Stimulated activated naive CD8-positive, alpha-beta T cell treated with anti-CD3 and anti-CD28 coated beads, Interleukin-15, Interleukin-2, amounts not matched to agents 100 U/mL and 50 U/mL, for 24 hours (primary cell): ENCODE measurements around the gene APBA2.
A peak's percentile ranks its signal among the peaks of the same experiment; 100 is the strongest.

Experiments
- ATAC-seq: fragments of 150-1000 bp; cut with Tn5 transposase; one replicate; pipeline ENCODE4 v1.10.0; 2021
- DNase-seq: peaks from one replicate; pipeline ENCODE4 v3.0.0; 2021

Gene APBA2

GRCh38 chr15:29134239-29134638 is 248.5 kb downstream of the APBA2 start:
- no peak for DNase-seq
- ATAC-seq, result no peak

DNA sequence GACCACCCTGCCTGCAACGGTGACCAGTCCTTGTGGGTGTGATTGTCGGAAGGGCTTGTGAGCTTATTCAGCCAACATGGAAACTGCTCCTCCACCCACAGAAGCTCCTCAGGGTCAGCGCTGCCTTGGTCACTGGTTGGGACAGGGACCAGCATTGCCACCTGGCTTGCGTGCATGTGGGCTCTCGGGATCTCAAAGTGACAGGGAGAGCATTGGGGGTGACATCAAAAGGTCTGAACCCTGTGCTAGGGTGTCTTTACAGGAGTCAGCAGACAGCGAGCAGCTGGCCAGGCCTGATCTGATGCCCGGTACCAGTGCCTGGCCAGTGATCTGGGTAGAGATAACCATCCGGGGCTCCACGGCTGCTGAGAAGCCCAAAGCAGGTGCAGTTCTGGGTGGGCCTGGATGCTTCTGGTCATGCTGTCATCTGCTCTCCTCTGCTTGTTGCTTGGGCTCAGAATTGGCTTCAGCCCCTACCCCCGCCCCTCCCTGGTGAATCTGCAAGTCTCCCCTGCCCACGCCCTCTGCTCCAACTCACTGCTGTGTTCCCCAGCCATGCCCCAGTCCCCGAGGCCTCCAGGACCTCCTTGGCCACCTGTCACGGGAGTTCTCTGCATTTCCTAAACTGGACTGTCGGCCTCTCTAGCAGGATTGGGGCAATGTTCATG is 249.0 kb downstream of the APBA2 start:
- ATAC-seq, result no peak
- DNase-seq, result no peak

- no peak for DNase-seq
Observed at GRCh38 chr15:29135309-29135657, 249.5 kb downstream of the APBA2 start.

GRCh38 chr15:29135702-29136646 is 250.2 kb downstream of the APBA2 start:
- DNase-seq (no peak), ATAC-seq (no peak)

More at GRCh38 chr15:29135309-29135657, 249.5 kb downstream of the APBA2 start:
- no peak for ATAC-seq

GRCh38 chr15:29138260-29138659 is 252.5 kb downstream of the APBA2 start:
- ATAC-seq (no peak), DNase-seq (no peak)

DNA sequence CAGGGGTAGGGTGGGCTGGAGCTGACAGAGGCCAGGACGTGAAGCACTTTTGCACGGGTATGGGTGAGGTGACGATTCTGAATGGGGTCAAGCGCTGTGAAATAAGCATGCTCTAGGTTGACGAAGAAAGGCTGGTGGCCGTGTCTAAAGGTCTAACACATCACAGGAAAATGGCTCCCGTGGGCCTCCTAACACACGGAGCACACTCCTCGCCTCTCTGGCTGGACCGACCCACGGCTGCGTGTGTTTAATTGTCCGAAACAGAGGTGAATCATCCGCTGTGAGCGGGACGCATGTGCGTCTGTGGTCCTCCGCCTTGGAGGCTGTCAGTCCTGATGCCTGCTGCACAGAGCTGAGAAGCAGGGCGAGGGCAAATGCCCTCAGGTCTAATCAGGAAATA is 253.3 kb downstream of the APBA2 start:
- ATAC-seq (no peak), DNase-seq (no peak)

DNA sequence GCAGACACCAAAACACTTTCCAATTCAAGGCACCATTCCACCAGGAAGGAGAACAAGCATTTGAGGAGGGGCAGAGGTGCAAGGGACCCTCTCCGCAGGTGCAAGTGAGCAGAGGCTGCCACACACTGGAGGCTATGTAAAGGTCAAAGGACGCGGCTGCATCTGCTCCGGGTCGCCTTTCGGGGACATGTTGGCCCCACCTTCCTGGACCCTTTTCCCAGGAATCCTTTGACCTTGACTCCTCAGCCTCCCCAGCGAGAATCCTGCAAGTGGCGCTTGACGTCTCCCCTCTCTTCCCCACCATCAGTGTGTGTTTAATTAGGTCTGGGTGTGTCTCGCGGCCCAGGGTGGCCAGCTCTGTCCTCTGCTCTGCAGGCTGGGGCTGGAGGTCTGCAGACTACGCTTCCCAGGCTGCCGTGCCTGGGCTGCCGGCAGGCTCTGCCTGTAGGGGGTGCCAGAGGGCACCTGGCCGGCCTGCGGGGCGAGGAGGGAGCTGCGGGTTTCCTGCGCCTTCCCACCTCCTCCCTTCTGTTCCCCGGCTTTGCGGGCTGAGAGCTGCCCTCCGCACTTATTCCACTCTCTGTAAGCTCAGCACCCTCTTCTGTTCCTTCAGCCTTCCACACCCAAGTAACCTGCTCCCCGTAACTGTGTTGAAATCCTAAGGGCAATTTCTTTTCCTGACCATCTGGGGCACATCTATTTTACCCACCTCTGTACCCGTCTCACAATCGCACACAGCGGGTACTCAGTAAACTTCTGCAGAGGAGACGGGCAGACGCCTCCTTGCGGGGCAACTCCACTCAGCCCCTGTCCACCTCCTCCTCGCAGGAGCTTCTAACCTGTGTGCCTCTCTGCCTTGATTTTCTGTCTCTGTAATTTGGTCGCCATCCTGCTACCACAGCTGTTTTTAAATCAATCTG is 254.0 kb downstream of the APBA2 start:
- peak; percentile 67 for ATAC-seq
- DNase-seq, result peak; percentile 74

DNA sequence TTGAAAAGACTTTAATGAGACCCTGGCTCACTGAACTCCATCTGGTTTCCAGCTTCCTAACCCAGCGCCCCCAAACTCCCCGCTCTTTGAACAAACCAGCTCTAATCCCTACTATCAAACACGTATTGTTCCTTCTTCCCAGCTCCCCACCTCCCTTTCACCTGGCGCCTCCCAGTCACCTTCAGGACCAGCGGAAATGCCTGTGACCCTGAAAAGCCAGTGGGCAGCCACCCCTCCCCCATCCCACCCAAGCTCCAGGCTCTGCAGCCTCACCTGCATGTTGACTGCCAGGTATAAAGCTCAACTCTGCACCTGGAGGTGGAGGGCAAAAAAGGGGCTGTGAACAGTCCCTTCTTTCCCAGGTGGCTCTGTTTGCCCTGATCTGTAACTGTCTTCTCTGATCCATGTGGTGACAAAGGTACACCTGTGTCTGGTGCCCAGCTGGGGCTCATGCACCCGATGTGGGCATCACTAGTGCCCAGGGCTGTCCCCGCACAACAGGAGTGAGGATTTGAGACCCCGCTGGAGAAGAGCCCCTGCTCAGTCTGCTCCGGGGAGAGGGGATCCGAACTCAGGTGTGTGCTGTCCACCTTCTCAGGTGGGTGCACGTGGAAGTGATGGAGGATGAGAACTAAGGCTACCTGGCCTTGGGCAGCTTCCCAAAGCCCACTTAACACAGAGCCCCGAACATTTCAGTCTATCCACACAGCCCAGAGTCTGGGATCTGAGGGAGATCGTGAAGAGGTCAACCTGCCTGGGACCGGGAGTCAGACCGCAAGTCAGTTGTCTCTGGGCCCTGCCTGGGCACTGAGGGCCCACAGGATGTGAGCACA is 254.9 kb downstream of the APBA2 start:
- no peak for DNase-seq
- no peak for ATAC-seq

DNA sequence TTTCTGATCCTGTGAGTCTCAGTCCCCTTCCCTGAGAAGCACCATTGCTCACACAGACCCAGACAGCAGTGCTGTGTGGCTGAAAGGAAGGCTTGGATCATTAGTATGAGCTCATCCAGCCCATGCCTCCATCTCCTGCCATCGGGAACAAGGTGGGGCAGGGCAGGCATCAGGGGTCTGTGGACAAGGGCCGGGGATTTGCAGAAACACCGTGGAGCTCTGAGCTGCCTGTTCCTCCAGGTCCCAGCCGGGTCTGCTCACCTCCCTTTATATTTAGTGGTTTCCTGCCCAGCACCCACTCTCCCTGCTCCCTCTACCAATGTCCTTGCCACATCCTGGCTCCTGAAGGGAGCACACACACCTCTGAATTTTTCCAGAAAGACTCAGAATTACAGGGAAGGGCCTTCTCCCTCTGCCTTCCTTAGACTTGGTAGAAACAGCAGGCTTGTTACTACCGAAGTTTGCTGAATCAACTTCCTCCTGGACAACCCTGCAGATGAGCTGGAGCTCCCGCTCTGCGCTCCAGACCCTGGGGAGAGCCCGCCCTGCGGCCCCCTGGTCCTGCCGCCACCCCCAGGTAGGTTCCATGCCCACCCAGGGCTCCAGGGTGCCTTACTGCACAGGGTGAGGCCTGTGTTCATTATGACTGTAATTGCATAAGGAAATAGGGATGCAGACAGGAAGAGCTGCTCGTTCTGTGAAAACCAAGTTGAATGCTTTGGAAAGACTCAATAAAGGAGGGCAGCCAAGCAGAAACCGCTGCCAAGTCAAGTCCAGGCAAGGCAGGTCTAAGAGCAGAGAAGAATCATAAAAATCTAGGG is 255.7 kb downstream of the APBA2 start:
- no peak for DNase-seq

GRCh38 chr15:29142129-29142747 is 256.5 kb downstream of the APBA2 start:
- no peak for ATAC-seq
- no peak for DNase-seq

More for the DNA sequence above, 255.7 kb downstream of the APBA2 start:
- ATAC-seq, result no peak

GRCh38 chr15:29143293-29143692 is 257.5 kb downstream of the APBA2 start:
- no peak for DNase-seq
- ATAC-seq, result no peak

DNA sequence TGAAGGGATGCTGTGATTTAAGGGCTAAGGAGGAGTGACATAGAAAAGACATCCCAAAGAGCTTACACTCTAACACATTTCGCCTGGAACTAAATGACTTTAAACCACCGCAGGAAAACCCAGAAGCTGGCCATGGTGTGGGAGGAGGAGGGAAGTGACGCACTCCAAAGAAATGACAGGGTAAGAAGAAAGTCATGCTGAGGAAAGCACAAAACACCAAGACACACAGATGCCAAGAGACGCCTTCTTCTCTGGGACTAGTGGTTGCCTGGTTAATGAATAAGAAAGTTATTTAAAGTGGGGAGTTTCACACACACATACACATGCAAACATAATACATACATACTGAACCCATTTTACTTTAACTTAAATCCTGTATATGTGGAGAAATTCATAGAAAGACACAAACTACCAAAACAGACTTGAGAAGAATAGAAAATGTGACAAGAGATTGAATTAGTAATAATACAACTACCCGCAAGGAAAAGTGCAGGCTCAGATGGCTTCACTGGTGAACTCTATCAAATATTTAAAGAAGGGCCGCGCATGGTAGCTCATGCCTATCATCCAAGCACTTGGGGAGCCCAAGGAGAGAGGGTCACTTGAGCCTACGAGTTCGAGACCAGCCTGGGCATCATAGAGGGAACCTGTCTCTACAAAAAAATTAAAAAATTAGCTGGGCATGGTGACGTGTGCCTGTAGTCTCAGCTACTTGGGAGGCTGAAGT is 258.3 kb downstream of the APBA2 start:
- no peak for ATAC-seq
- DNase-seq, result no peak

- ATAC-seq (no peak), DNase-seq (no peak)
Observed at GRCh38 chr15:29149738-29150075, 263.9 kb downstream of the APBA2 start.

GRCh38 chr15:29150515-29151483 is 265.0 kb downstream of the APBA2 start:
- DNase-seq, result no peak
- ATAC-seq, result no peak

- ATAC-seq (no peak), DNase-seq (no peak)
Observed at GRCh38 chr15:29151484-29151857, 265.7 kb downstream of the APBA2 start.

DNA sequence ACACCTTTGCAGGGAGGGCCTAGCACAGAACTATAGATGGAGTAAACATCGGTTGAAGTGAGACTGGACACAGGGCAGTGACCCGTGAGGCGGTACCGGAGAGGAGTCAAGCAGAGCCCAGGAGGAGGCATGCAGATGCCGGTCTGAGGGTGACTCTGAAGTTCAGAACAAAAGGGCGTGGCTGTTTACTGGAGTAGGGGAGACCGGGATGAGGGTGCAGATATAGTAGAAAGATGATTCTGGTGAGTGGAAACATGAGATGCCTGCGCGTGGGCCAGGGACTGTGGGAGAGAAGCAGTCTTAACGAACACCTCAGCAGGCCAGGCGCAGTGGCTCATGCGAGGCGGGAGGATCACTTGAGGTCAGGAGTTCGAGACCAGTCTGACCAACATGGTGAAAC is 270.7 kb downstream of the APBA2 start:
- DNase-seq (no peak), ATAC-seq (no peak)

GRCh38 chr15:29159771-29160455 is 274.1 kb downstream of the APBA2 start:
- ATAC-seq (no peak), DNase-seq (no peak)

DNA sequence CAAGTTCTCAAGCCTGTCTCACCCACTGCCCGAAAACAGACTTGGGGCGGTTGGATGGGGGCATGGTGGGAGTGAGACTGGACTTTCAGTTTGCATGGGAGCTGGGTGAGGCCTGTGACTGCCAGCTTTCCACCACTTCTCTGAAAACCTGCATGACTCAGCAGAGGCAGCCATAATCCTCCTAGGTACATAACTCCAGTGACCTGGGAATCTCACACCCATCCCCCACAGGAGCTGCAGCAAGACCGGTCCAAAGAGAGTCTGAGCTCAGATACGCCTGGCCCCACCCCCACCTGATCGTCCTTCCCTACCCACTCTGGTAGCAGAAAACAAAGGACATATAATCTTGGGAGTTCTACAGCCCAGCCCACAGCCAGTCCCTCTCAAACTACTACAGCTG is 276.6 kb downstream of the APBA2 start:
- no peak for ATAC-seq
- no peak for DNase-seq
